ENCODE data around the gene IRAK1BP1.
"Not testable (repeated sequence)": the region's sequence is repeated elsewhere in the genome, so short reads cannot be mapped to it uniquely, and the experiment has no call there.

Gene IRAK1BP1

DNA sequence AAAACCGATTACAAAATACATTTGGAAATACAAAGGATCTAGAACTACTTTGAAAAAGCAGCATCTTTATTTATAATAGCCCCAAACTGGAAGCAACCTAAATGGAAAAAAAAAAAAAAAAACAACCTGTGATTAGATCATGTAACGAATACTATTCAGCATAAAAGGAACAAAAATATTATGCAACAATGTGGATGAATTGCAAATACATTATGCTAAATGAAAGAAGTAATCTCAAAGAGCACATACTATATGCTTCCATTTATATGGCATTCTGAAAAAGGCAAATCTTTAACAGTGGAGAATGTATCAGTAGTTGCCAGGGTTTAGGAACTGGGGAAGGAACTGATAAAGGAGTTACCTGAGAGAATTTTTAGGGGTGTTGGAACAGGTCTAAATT, 28.9 kb downstream of the IRAK1BP1 start:
- DNase-seq, result no peak

DNA sequence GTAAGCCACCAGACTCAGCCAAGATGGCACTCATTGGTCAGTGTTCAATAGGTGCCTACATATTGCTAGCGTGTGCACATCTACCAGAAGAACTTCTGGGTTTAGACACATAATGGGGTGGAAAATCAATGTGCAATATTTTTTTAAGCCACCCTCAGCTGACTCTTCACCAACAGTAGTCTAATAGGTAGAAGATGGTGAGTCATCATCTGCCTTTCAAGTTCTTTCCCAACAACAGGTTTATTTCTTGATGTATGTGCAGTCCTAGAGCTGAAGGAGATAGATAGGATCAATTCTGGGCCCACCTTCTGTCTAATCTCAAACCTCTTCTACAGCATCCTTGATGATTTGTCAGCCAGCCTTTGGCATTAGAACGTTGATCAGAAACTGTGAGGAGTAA, 41.3 kb downstream of the IRAK1BP1 start:
- no peak for DNase-seq

DNA sequence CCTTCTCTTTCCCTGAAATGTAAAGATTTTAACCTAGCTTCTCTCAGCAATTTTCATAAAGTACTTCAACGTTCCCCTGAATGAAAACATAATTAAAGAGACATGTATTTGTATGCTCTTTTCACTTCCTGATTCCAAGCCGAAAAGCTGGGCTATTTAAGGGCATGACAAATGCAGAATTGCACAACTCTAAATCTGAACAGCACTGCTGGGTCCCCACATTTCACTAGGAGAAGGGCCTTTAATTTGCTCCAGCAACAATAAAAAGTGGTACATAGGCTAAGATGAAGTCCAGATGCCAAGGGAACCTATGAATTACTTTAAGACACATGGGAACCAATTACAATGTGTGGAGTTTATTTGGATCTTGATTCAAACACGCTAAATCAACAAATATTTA, 42.0 kb downstream of the IRAK1BP1 start:
- DNase-seq, result no peak

DNA sequence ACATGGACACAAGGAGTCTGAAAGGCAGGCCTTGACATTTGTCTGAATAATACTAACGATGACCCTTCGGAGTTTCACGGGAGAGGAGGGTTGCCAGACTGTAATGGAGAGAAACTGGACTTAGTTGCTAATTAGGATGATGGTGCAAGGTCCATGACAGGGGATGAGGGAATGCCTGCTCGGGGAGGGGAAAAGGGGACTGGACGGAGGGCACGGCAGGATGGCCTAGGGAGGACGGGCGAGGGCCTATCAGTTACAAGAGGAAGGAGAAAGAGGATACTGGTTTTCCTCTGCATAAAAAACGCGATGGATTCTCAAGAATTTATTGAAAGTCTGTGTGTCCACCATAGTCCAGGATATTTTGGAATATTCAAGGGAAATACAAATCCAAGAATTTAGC, 42.7 kb downstream of the IRAK1BP1 start:
- DNase-seq, result no peak

DNA sequence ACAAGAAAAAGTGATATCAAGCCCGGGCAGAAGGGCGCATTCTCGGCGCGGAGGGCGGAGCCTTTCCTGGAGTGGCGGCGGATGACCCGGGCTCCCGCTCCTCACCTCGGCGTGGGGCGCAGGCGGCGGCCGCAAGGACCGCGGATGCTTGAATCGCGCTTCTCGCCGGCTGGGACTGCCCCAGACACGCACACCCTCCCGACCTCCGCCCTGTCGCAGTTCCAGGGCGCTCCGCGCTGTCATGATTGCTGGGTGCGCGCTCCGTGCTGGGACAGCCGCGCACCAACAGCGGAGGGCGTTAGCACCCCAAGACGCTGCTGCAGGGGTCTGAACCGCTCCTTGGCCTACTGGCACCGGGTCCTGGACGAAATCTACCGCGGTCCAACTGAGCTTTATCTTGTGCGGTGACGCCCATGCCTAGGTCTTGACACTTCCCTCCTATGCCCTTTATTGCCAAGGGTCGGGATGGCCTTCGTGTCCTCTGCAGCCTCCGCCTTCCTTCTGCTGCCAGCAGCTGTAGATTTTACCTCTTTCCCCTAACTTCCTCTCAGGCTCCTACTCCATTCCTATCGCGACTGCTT, 43.3 kb downstream of the IRAK1BP1 start:
- DNase-seq, result no peak

DNA sequence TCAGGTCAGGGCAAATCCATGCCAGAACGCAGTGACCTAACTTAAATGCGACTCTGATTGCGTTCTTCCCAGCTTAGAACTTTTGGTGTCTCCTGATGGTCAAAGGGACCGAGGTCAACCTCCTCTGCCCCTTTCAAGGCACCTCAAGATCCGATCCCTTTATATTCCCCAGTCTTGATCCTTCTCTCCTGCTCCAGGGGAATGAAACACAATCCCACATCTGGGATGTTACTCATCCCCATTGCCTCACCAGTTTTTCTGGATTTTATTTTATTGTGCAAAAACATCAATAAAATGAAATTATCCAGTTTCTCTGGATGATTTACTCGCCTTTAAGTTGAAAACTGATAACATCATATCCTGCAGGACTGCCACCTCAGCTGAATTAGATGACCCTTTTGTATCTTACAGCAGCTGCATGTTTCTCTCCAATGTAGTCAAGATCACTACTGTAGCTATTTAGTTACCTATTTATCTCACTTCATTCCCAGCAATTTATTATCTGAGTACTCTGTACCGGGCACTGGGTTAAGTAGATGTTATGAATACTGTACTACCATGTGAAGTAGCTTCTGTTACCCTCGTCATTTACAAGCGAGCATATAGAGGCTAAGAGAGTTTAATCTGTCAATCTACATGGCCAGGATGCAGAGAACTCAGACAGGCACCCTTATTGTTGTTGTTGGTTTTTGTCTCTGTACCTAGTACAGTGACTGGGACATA, 44.0 kb downstream of the IRAK1BP1 start:
- no peak for DNase-seq

DNA sequence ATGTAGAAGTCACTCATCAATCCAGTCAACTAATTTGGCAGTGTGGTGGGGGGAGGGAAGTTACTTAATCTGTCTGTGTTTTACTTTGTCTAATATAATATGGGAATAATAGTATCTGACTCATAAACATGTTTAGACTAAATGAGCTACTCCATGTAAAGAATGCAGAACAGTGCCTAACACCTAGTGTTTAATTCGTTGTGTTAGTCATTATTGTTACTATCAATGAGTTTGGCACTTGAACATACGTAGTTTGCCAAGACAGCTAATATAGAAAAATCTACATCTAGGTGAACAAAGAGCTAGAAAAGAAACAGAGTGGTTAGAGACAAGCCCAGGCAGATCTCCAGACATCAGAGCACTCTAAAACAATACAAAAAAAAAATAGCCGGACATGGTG, 49.1 kb downstream of the IRAK1BP1 start:
- no peak for DNase-seq

DNA sequence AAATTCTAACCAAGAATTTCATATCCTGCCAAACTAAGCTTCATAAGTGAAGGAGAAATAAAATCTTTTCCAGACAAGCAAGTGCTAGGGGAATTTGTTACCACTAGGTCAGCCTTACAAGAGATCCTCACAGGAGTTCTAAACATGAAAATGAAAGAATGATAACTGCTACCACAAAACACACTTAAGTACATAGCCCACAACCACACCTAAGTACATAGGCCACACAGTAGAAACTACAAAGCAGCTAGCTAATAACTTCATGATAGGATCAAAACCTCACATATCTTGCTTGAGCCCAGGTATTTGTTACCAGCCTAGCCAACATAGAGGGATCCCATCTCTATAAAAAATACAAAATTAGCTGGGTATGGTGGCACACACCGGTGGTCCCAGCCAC, 50.4 kb downstream of the IRAK1BP1 start:
- DNase-seq, result no peak

DNA sequence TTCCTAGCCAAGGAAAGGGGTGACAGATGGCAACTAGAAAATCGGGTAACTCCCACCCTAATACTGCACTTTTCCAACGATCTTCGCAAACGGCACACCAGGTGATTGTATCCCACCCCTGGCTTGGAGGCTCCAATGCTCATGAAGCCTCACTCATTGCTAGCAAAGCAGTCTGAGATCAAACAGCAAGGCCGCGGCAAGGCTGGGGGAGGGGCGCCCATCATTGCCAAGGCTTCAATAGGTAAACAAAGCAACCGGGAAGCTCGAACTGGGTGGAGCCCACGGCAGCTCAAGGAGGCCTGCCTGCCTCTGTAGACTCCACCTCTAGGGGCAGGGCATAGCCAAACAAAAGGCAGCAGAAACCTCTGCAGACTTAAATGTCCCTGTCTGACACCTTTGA, 53.8 kb downstream of the IRAK1BP1 start:
- not testable (repeated sequence) for DNase-seq

DNA sequence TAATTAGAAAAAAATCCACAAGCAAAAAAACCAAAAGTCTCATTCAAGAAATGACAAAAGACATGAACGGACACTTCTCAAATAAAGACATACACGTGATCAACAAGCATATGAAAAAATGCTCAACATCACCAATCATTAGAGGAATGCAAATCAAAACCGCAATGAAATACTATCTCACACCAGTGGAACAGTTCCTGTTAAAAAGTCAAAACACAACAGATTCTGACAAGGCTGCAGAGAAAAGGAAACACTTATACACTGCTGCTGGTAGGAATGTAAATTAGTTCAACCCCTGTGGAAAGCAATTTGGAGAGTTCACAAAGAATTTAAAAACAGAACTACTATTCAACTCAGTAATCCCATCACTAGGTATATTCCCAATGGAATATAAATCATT, 58.0 kb downstream of the IRAK1BP1 start:
- DNase-seq, result no peak

DNA sequence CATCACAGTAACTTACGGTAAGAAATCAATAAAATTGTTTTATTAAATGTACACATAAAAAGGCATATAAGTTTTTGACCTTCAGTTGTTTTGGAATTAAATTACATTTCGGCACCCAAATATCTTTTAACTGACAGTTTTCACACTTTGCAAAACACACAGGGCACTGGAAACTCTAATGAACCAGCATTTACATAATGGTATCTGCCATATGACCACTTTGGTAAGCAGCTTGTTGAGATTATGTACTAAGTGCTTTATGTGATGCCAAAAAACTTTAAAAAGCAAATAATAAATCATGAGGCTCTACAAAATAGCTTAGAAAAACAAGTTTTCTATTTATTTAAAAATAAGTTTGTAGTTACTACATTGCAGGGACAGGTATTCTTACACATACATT, 68.2 kb downstream of the IRAK1BP1 start:
- DNase-seq, result no peak

DNA sequence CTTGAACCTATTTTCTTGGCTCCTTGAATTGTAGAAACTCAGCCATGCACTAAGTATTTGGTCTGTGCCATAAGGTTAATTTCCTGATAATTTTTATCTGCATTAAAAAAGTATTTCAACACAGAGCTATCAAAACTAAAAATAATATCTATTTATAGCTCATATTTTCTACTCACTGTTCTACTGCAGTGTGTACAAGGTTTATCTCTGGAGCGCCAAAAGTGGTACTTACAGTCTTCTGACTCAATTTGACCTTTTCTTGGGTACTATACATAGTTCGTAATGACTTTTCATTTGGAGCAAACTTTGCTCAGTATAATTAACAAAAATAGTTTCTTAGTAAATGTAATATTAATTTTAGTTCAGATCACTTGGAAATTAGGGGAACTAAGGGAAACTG, 69.2 kb downstream of the IRAK1BP1 start:
- DNase-seq, result no peak

DNA sequence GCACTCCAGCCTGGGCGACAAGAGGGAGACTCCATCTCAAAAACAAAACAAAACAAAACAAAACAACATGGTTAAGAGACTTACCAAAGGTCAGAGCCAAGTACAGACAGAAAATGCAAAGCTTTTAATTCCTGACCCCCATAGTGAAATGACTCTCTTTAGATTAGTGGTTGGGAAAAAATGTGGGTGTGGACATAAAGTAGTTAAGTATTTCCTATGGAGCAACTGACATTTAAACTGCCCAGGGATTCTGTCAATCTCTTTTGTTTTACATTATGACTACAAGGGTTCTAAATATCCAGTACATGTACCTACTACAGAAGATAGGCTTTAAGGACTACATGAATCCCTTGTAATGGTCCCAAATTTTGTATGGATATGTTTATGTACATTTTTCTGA, 75.1 kb downstream of the IRAK1BP1 start:
- no peak for DNase-seq

DNA sequence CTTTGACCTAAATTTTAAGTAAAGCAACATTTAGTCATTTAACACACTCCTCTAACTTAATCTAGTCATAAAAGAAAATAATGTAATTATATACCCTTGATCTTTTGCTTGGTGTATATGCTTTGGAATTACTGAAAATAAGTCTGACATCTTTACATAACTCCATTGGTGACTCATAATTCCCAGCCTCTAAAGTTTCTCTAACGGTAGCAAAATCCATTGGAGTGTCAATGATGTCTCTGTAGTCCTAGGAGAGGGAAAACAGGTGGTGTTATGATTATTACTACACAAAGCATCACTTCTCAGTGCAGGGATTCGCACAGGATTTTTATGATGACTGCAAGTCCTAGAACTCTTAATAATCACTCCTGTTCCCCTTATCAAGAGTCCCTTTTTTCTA, 80.2 kb downstream of the IRAK1BP1 start:
- no peak for DNase-seq

DNA sequence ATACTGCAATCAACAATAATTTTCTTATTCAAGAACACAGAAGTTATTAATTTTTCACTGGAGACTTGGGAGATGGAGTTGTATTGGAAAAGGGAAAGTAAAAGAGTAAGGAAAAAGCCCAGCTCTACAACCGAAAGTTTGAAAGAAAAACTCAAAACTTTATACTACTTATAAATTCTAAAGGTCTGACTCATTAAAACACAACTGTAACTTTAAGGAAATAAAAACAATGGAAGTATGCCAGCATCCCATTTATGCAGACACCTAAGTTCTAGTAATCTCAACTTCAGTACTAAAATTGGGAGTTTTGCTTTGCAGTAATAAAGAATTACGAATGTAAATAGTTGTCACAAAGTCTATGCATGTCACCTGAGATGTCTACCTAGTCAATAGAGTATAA, 80.6 kb downstream of the IRAK1BP1 start:
- no peak for DNase-seq

DNA sequence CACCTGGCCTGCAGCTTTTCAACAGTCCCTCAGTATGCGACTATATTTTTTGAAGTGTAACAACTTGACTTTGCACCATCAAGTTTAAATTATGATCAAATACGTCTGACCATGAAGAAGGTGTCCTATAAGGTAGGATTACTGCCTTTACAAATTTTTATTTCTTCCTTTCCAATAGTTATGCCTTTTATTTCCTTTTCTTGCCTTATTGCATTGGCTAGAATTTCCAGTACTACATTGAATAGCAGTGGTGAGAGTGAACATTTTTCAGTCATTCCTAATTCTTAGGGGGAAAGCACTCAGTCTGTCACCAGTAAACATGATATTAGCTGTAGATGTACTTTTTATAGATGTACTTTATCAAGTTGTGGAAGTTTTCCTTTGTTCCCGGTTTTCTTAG, 81.4 kb downstream of the IRAK1BP1 start:
- DNase-seq, result no peak

DNA sequence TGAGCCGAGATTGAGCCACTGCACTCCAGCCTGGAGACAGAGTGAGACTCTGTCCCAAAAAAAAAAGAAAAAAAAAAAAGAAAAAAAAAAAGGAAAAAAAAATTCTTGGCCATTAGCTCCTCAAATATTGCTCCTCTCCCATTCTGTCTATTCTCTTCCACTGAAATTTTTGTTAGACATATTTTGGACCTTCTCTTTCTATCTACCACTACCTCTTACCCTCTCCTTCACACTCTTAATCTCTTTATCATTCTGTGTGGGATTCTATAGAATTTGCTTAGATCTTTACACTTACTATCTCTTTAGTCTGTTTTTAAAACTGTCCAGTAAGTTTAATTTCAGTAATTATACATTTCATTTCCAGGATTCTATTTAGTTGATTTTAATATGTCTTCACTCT, 85.0 kb downstream of the IRAK1BP1 start:
- no peak for DNase-seq

Data from CD4-positive, alpha-beta T cell treated with Interleukin-21 for 1 hour (primary cell).